ENCODE results near the gene CBLB.

The CBLB gene

GRCh38 chr3:105868742-105869530, at the start of gene CBLB:
Gene CBLB, minus strand, starts transcription at chr3:105869012. Its CDS starts 1,435 bp downstream, at chr3:105867577.
- peak; percentile 67 to 72 for DNase-seq (ENCODE audit: low read depth in 2 of 2)

GRCh38 chr3:105916767-105917166, 48.0 kb upstream of the CBLB start:
- no peak for DNase-seq (ENCODE audit: low read depth in 2 of 2)

- no peak for DNase-seq (ENCODE audit: low read depth in 2 of 2)
Observed at GRCh38 chr3:105915524-105915923, 46.7 kb upstream of the CBLB start.

GRCh38 chr3:105913616-105914015, 44.8 kb upstream of the CBLB start:
- no peak for DNase-seq (ENCODE audit: low read depth in 2 of 2)

GRCh38 chr3:105912891-105913290, 44.1 kb upstream of the CBLB start:
- DNase-seq (ENCODE audit: low read depth in 2 of 2), result no peak

GRCh38 chr3:105911496-105911895, 42.7 kb upstream of the CBLB start:
- DNase-seq (ENCODE audit: low read depth in 2 of 2), result no peak

- no peak for DNase-seq (ENCODE audit: low read depth in 2 of 2)
Observed at GRCh38 chr3:105907777-105908176, 39.0 kb upstream of the CBLB start.

- no peak for DNase-seq (ENCODE audit: low read depth in 2 of 2)
Observed at GRCh38 chr3:105906836-105907235, 38.0 kb upstream of the CBLB start.

GRCh38 chr3:105906345-105906744, 37.5 kb upstream of the CBLB start:
- DNase-seq (ENCODE audit: low read depth in 2 of 2), result no peak

- no peak for DNase-seq (ENCODE audit: low read depth in 2 of 2)
Observed at GRCh38 chr3:105905328-105905727, 36.5 kb upstream of the CBLB start.

GRCh38 chr3:105904678-105905284, 36.0 kb upstream of the CBLB start:
- no peak for DNase-seq (ENCODE audit: low read depth in 2 of 2)

- no peak for DNase-seq (ENCODE audit: low read depth in 2 of 2)
Observed at GRCh38 chr3:105904251-105904650, 35.4 kb upstream of the CBLB start.

- no peak for DNase-seq (ENCODE audit: low read depth in 2 of 2)
Observed at GRCh38 chr3:105899516-105899915, 30.7 kb upstream of the CBLB start.

- DNase-seq (ENCODE audit: low read depth in 2 of 2), result no peak
Observed at GRCh38 chr3:105891101-105891500, 22.3 kb upstream of the CBLB start.

- no peak for DNase-seq (ENCODE audit: low read depth in 2 of 2)
Observed at GRCh38 chr3:105888621-105889579, 20.1 kb upstream of the CBLB start.

- no peak for DNase-seq (ENCODE audit: low read depth in 2 of 2)
Observed at GRCh38 chr3:105885256-105885655, 16.4 kb upstream of the CBLB start.

- no peak for DNase-seq (ENCODE audit: low read depth in 2 of 2)
Observed at GRCh38 chr3:105883798-105884377, 15.1 kb upstream of the CBLB start.

- DNase-seq (ENCODE audit: low read depth in 2 of 2), result no peak
Observed at GRCh38 chr3:105880681-105881290, 12.0 kb upstream of the CBLB start.

- DNase-seq (ENCODE audit: low read depth in 2 of 2), result no peak
Observed at GRCh38 chr3:105878061-105878460, 9.2 kb upstream of the CBLB start.

- DNase-seq (ENCODE audit: low read depth in 2 of 2), result no peak
Observed at GRCh38 chr3:105877336-105877910, 8.6 kb upstream of the CBLB start.

GRCh38 chr3:105876780-105877327, 8.0 kb upstream of the CBLB start:
- no peak for DNase-seq (ENCODE audit: low read depth in 2 of 2)

Measured in stimulated activated CD8-positive, alpha-beta memory T cell treated with anti-CD3 and anti-CD28 coated beads, Interleukin-2, amount 100 ng/mL, for 1 hour (primary cell).